EH (cell line): Measurements from ENCODE around the gene IL18RAP.

Source experiments
- DNase-seq: peaks from one replicate; pipeline ENCODE4 v3.0.0-alpha.2; 2015; ENCODE audit warnings: low read depth

The IL18RAP gene, protein sequence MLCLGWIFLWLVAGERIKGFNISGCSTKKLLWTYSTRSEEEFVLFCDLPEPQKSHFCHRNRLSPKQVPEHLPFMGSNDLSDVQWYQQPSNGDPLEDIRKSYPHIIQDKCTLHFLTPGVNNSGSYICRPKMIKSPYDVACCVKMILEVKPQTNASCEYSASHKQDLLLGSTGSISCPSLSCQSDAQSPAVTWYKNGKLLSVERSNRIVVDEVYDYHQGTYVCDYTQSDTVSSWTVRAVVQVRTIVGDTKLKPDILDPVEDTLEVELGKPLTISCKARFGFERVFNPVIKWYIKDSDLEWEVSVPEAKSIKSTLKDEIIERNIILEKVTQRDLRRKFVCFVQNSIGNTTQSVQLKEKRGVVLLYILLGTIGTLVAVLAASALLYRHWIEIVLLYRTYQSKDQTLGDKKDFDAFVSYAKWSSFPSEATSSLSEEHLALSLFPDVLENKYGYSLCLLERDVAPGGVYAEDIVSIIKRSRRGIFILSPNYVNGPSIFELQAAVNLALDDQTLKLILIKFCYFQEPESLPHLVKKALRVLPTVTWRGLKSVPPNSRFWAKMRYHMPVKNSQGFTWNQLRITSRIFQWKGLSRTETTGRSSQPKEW

DNA sequence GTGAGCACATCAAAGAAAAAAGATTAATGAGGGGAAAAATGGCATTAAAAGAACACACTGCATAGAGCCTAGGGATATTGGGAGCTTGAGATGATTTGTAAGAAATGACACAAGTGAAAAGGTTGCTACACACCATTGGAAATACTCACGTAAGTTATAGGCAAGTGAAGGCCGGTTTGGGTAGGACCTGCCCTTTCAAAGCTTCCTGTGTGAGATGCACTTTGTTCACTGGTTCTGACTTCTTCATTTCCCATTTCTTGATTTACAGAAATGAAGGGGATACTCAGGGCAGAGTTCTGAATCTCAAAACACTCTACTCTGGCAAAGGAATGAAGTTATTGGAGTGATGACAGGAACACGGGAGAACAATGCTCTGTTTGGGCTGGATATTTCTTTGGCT, at the start of gene IL18RAP:
IL18RAP (plus strand) TSS at position 251 of the 400 bp plus-strand sequence; CDS start at position 369, 118 bp downstream.
- no peak for DNase-seq

DNA sequence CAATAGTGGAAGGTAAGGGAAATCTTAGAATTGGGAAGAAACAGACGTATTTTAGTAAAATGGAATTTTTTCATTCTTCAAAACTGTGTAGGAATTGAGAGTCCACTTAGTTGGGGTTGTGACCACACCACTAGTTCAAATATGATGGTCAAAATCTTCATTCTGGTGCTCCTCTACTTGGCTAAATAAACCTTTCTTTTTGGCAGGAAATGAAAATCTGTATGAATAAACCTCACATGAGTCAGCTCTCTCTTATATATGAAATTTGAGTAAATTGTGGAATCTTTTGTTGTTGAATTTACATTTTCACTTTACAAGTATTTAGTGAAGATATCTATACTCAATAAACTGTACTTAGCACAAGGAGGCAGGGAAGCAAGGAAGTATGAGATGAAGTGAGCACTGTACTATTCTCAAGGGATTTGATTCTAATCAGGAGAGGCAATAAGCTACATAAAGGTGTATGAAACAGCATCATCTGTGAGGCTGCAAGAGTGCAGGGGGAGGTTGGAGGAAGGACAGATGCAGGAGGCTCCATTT, 46.8 kb upstream of the IL18RAP start:
- no peak for DNase-seq

GRCh38 chr2:102383722-102384121, 39.2 kb upstream of the IL18RAP start:
- no peak for DNase-seq

GRCh38 chr2:102385522-102385921, 37.4 kb upstream of the IL18RAP start:
- DNase-seq, result no peak

DNA sequence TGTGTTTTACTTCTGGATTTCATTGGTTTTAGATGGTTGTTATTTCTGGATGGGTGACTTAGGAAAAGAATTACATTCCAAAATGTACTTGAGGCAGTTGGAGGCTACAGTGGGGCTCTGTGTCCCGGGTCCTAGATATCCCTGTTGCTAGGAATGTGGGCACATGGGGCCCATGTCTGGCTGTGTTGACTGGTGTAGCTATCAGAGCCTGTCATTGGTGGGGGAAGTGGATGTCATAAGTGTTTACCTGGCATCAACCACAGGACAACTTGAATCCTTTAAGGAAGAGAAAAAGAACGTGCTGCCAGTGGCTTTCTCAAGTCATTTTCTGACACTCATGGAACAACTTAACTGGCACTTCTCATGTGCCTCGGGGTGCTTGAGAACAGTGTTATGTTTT, 37.0 kb upstream of the IL18RAP start:
- no peak for DNase-seq

- DNase-seq, result no peak
These were observed 36.0 kb upstream of the IL18RAP start for GRCh38 chr2:102386867-102387541.

GRCh38 chr2:102387763-102388546, 35.0 kb upstream of the IL18RAP start:
- DNase-seq, result no peak

- no peak for DNase-seq
These were observed 31.4 kb upstream of the IL18RAP start for GRCh38 chr2:102391565-102391964.

DNA sequence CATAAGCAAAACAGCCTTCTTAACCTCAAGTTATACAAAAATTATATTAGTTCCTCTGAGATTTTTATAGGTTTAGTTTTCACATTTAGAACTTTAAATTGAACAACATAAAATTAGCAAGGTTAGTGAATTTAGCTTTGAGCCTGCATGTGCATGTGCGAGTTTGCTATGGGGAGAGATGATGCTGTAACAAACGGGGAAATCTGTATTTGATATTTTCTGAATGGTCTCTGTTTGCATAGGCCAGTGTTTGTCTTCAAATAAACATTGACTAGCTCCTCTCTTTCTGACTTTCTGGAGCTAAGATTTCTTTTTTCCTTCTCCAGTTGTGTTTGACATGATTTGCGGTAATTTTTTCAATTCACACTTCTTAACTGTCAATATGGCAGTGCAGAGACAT, 30.9 kb upstream of the IL18RAP start:
- no peak for DNase-seq

GRCh38 chr2:102392942-102393341, 30.0 kb upstream of the IL18RAP start:
- DNase-seq, result no peak

DNA sequence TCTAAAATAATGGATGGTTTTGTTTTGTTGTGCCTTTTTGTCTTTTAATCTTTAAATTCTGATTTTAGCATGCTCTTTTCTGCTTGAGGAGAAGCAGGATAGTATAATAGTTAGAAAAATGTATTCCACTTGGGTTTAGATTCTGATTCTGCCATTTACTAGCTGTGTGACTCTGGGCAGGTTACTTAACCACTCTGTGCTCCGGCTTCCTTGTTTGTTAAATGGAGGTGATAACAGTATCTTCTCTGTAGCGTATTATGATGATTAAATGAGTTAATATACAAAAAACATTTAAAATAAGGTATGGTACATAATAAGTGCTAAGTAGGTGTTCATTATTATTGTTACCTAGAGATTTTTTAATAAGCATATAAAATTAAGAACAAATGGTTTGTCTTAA, 26.9 kb upstream of the IL18RAP start:
- no peak for DNase-seq

DNA sequence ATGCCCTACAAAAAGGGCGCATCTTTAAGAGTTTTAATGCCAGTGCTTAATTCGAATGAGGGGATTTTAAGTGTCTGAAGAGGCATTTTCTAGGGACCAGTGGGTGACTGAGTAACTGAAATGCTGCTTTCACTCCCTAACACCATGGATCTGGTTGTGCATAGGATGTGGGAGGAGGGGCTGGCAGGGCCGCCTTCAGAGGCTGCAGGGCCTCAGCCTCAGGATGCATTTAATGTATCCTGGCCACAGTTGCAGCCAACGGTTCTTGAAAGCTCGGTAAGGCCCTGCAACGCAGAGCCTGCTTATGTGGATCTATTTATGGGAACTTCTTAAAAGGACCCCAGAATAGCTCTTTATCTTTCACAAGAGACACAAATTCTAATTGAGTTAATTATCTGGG, 25.8 kb upstream of the IL18RAP start:
- DNase-seq, result no peak

GRCh38 chr2:102399499-102400141, 23.3 kb upstream of the IL18RAP start:
- DNase-seq, result no peak

- no peak for DNase-seq
These were observed 21.5 kb upstream of the IL18RAP start for GRCh38 chr2:102401456-102401855.

- DNase-seq, result no peak
These were observed 21.1 kb upstream of the IL18RAP start for GRCh38 chr2:102401865-102402264.

DNA sequence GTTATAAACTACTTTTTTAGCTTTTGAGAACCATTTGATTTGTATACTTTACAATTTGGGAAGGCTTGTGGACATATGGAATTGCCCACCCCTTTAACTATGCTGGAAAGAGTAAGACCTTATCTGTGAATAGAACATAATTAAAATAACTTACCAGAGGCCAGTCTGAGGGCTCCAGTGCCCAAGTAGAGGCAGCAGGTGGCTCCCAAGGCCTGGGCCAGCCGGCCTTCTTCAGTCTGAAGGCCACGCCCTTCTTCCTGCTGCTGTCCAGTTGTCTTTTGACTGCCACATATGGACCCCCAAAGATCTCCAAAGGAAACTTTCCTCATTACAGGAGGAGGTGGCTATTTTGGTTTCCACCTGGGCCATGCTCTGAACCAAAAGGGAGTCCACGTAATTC, 12.0 kb upstream of the IL18RAP start:
- no peak for DNase-seq

GRCh38 chr2:102412199-102412598, 10.8 kb upstream of the IL18RAP start:
- no peak for DNase-seq

GRCh38 chr2:102417946-102418345, 5.0 kb upstream of the IL18RAP start:
- no peak for DNase-seq

- no peak for DNase-seq
These were observed 4.5 kb upstream of the IL18RAP start for GRCh38 chr2:102418421-102418961.

DNA sequence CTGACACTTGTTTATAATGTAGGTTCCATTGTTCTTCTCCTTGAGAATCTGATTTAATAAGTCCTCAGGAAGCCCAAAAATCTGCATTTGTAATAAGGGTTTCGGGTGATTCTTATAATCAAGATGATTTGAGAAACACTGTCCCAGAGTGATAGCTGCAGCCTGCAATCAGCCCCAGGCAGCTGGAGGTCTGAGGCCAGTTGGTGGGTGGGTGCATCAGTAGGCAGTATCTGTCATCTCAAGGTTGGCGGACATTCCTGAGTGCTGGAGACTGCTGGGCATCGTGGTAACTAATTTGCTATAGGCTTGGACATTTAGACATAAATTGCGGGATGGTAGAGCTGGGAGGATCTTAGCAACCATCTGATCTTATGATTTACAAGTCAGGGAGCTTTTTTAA, 2.7 kb upstream of the IL18RAP start:
- no peak for DNase-seq
